Hematopoietic multipotent progenitor cell treated with erythropoietin and hydrocortisone succinate and interleukin-3 and kit ligand, for 6 days (in vitro differentiated cells): ENCODE data around the gene STIM1.

ENCODE experiments used
- DNase-seq: peaks from one replicate; pipeline ENCODE4 v3.0.0-alpha.2; 2015

The STIM1 gene

DNA sequence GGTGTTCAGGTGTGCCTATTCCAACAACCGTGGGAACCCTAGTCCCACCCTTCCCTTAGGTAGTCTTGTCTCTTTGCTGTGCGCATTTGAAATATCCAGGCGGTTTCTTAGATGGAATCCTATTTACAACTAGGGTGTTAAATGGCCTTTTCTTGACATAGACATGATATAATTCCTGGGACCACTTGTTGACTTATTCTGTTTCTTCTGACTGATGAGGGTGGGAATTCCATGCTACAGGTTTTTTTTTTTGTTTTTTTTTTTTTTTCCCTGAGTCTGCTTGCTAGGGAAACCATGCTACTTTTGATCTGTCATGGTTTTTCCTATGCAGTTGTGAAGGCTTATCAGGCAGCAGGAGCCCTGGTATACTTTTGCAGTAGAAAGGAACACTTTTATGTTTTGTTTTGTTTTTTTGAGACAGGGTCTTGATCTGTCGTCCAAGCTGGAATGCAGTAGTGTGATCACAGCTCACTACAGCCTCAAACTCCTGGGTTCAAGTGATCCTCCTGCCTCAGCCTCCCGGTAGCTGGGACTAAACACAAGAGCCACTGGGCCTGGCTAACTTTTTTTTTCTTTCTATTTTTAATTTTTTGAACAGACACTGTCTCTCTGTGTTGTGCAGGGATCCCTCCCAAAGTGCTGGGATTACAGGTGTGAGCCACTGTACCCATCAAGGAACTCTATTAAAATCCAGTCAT, 1.5 kb downstream of the STIM1 start:
- DNase-seq, result no peak

DNA sequence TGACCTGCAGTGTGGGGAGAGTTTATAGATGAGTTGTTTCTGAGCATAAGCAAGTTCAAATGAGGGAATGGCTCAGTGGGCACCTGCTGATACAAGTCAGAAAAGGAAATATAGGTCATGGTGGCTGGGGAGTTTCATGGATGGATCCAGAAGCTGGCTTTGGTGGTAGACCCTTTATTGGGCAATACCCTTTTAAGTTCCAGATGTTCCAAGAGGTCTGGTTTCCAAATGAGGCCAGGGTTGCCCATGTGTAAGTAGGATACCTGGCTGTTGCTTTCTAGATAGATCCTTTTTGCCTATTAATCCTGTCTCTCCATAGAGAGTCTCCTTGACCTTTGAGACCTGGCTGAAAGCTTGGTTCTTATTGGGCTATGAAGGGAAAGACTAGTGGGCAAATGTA, 2.2 kb downstream of the STIM1 start:
- no peak for DNase-seq

DNA sequence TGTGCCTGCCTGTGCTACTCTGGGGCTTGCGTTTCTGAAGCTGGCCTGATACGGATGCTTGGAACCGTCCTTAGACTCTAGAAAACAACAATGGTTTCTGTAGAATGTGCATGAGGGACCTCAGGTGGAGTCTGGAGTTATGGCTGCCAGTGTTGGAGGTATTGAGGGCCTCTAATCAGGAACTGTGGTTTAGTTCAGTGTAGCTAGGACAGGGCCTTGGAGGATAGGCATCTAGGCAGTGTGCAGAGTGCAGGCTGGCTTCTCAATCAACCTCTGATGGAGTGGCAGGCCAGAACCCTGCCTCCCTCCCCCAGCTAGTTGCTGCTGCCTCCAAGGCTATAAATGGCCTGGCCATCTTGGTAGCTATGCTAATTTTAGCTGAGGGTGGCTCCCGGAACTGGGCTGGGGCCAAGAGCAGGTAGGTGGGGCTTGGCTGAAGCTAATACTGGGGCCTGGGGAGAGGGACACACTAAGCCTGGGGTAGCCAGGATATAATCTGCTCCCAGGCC, 4.0 kb downstream of the STIM1 start:
- DNase-seq, result peak; percentile 75

DNA sequence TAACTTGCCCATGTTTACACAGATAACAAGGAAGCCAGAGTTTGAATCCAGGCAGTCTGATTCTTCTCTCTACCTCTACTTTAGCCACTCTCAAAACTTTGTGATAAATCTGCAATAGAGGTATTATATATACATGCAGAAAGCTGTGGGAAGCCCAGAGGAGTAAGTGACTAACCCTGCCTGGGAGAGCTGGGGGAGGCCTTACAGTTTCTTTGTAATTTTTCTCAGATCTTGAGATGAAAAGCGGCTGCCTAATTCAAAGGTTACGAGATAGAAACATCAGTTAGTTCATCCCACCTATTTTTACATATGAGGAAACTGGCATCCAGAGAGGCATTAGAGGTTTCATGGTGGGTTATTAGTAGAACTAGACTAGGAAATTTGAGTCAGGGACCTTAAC, 4.9 kb downstream of the STIM1 start:
- no peak for DNase-seq

DNA sequence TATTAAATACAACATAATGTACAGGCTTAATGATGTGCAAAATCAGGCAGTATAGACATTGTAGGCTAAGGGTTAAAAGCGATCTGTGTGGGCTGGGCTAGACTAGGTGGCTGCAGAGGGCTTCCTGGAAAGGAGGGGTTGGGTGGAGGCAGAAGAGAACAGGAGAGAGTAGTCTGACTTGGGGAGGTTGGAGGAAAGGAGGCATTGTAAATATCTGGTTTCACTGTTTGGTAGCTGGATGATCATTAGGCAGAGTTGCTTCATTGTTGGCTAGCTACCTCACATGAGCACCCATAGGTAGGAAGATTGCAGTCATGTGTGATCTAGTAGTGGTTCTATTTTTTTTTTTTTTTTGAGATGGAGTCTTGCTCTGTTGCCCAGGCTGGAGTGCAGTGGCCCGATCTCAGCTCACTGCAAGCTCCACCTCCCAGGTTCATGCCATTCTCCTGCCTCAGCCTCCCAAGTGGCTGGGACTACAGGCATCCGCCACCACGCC, 5.5 kb downstream of the STIM1 start:
- peak; percentile 81 for DNase-seq

DNA sequence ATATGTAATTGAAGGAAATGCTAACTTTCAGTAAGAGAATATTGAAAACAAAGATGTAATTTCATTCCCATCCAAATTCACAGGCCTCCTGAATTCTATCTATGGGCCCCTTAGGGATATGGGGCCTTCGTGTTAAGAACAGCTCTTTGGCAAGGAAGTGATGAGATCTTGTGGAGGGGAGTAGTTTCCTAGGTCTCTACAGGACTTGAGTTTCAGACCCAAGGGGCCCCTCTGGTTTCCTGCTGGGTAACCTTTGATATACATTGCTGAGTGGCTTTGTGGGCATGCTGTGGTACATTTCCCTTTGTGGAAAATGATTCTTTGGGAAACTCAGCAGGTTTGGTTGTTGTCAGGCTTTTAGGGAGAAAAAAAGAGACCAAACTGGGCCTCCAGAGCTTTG, 6.2 kb downstream of the STIM1 start:
- peak; percentile 63 for DNase-seq

DNA sequence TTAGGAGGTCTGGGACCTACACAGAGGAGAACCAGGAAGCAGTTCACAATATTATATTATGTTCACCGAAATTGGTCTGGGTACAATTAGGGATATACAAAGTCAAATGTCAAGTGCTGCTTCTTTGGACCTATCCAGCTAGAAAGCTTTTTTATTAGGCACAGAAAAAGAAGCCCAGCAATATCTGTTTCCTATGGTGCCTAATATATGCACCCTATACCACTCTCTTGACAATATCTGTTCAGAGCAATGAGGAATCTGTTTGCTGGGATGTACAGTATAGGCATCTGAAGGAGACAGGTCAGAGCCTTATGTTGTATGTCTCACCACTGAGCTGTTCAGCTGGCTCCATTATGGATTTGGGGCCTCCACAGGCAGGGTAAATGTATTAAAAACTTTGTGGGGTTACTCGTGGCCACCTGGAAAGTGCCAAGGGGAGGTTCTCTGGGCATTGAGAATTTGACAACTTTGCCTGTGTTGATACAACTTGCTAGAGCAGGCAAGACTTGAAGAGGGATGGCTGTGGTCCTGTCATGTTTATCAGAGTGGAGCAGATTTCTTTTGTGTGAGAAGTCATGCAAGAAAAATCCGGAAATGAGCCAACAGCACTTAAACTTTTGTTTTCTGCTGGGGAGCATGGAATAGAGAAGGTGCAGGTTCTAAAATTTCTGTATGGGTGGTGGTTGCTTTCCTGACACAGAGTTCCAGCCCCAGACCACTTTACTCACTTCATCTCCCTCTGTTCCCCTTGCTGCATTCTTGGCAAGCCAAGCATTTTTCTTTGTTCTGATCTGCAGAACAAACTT, 10.1 kb downstream of the STIM1 start:
- DNase-seq, result peak; percentile 91

DNA sequence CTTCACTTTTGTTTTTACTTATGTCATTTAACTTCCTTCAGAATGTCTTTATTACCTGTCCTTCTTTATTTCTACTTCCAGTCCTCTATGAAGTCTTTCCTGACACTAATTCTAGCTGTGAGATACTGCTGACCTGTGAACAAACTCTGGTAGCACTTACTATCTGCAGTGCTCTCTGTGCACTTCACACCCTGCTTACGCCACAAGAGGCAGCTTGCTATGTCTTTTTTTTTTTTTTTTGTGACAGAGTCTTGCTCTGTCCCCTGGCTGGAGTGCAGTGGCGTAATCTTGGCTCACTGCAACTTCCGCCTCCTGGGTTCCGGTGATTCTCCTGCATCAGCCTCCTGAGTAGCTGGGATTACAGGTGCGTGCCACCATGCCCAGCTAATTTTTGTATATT, 10.7 kb downstream of the STIM1 start:
- DNase-seq, result peak; percentile 80

DNA sequence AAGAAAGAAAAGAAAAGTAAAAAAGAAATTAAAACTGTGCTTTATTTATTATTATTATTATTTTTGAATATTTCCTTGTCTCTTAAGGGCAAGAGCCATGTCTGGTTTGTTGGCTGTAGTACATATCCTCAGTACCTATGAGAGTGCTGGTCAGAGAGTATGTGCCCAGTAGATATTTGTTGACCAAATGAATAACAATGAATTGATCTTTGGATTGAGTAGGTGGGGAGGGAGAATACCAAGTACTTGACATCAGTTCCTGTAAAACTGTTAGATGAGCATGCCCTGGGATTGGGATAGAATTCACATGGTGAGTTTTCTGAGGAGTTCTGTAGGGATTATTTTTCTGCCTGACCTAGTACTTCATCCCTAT, 11.4 kb downstream of the STIM1 start:
- DNase-seq, result no peak

DNA sequence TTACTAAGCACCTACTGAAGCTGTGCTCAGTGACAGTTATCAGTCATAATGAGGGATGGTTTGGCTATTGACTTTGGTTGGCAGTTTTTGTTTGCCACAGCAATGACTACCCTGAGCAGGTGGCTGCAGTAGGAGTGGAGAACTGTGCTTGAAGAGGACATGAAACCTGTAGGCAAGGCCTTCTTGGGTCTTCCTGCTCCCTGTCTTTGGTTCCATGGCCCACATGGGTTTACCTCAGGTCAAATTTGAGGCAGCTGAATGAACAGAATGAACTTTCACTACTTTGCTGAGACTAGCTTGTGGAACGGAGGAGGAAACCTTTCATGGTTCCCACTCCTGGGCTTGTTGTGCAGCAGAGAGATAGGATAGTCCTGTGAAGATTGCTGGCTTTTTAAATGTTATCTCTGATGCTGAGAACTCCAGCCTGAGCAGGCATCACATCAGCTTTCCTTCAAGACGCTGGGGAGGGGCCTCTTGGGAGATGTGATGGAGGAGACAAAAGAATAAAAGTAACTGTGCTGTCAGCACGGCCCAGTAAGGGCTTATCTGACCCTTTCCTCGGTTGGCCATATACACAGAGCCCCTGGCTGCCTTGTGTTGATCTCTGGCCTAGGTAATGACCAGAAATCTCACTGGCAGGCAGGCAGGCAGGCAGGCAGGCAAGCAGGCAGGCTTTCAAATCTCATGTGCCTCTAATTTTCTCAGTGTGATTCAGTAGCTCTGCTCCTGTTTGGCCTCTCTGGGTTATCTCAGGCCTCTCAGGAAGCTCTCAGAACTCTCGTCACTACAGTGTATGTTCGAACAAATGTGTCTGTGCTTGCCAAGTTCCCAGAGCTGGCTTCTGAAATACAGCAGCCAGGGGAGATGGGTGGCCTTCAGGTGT, 12.0 kb downstream of the STIM1 start:
- DNase-seq, result peak; percentile 85

DNA sequence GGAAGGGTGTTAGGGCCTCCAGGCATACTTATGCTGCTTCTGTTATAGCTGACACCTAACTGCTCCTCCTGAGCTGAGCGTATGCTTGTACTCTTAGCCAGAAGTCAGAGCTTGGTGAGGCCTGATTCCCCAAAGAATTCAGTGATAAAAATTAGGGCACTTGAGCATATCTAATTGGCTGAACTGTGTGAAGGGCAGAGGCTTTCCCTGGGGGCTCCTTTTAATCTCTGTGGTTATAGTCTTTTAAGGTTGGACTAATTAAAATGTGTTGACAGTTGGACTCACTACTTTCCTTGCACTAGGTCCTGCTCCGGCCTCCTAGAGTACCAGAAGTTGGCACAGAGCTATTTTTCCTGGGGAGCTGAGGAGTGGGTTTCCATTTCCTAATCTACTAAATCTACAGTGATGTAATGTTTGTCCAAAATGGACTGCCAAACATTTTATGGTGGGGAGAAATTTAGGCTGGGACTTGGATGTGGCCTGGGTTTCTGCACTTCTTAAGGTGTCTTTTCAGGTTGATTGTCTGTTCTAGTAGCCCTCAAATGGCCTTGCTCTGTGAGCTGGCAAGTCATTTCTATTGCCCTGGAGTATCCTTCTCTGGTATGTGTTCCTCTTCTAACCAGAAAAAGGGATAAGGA, 18.4 kb downstream of the STIM1 start:
- peak; percentile 46 for DNase-seq

DNA sequence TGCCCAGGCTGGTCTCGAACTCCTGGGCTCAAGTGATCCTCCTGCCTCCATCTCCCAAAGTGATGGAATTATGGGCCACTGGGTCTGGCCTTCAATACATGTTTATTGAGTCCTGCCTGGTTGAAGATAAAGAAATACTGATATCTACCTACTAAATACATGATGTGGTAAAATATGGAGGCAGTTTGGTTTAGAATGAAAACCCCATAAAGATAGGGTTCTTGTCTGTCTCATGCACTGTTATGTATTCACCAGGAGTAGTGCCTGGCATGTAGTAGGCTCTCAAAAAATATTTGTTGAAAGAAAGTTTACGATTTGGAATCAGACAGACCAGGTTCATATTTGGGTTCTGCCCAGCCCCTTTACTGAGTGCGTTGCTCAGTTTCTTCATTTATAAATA, 21.1 kb downstream of the STIM1 start:
- peak; percentile 50 for DNase-seq

DNA sequence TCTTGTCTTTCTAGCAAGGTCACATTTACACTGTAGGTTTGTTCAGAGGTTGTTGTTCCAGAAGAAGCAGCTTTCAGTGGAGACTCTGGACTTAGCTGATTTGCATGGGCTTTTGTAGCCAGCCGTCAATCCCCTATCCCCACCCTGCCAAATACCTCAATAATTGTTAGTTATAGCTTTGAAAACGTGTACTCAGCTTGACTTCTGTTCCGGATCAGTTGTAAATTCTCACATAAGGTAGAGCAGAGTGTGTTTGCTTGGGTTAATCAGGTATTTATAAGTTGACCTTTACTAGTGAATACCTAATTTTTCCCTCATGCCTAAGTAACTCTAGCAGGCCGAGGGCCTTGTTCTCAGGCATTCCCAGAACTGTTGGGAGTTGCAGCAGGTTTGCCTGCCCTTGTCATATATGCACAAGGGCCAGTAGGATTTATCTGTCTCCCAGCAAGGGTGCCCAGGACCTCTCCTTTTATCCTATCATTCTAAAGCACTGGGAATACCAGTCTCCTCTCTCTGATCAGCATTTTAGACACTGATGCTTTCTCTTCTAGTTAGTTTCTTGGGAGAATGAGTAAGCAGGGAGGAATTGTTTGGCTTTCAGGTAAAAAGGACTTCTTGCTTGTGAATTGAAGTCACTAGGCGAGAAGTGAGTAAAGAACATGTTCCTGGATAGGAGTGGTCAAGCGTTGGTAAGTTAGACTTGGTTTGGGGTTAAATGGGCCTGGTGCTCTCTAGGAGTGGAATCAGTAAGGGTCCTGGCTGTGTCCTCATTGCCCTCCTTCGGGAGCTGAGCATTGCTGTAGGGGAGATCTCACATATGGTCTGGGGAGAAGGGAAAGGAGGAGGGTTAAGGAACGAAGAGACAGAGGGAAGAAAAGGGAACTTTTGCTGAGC, 22.1 kb downstream of the STIM1 start:
- DNase-seq, result no peak

DNA sequence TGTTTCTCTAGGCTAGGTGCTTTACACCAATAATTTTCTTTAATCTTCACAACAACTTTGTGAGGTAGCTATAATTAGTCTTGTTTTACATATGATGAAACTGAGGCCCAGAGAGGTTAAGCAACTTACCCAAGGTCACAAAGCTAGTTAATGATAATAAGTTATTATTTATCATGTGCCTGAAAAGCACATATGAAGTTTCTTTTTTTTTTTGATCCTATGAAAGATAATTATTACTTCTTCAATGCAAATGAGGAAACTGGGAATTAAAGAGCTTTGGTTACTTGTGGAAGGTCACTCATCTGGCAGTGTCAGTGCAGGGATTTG, 22.8 kb downstream of the STIM1 start:
- DNase-seq, result no peak

DNA sequence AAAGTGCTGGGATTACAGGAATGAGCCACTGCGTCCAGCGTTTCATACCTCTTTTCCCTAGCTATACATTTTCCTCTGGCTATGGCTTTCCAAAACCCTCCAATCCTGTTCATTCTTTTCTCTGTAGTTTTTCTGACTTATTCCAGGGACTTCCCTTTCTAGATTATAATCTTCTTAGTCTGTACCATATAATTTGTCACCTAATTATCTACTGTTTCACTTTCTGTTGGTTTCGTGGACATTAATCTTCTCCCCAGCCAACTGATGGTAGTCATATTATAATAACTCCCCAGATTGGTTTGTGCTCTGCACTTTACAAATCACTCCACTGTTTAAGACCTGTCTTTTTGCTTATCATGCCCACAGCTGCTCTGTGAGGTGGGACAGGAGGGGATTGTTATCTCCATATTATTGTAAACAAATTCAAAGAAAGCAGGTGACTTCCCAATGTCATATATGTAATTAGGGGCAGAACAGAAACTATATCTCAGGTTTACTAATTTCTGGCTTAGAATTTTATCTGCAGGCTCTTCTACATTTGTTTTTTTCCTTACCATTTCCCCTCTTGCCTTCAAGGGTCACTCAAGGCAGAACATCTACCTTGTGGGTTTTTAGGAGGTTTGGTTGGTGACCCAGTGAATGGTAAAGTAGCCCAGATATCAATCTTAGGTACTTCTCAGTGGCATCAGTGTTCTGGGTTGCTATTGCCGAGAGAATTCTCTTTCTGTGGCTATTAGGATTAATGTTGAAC, 23.9 kb downstream of the STIM1 start:
- DNase-seq, result no peak

DNA sequence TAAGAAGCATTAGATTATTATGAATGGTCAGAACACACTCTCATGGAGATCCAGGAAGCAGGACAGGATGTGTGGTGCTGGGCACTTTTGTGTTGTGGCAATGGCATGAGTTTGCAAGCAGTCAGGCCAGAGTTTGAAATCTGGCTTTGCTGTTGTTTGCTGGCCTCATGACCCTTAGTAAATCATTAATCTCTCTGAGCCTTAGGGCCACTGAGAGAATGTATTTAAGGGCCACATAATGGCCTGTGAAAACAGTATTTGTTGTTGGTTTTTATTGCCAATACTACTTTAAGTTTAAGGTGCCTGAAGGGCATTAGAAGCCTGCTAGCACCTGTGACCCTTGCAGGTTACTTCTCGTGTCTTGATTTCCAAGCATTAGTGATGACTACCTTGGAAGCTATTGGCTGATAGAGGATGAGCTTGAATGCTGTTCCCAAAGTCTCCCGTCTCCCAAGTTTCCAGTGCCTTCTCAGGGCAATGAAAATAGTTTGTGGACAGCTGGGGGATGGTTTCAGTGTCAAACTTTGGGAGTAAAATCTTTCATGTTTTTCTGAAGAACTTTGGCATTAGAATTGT, 24.6 kb downstream of the STIM1 start:
- DNase-seq, result no peak

DNA sequence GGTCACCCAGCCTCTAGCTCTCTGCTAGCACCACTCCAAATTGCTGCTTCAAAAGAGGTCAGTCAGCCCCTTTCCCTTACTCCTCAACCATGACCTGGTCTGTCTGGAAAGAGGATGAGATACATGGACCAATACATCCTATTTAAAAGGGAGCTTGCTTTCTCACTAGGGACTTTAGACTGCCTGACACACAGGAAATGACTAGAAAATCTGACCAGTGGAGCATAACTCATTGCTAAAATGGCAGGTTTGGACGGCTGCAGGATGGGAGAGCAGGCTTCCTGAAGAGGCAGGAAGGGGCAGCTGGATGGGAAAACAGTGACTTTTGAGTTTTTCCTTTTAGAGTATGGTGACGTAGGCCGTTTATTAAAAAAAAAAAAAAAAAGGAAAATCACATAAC, 25.3 kb downstream of the STIM1 start:
- DNase-seq, result no peak

DNA sequence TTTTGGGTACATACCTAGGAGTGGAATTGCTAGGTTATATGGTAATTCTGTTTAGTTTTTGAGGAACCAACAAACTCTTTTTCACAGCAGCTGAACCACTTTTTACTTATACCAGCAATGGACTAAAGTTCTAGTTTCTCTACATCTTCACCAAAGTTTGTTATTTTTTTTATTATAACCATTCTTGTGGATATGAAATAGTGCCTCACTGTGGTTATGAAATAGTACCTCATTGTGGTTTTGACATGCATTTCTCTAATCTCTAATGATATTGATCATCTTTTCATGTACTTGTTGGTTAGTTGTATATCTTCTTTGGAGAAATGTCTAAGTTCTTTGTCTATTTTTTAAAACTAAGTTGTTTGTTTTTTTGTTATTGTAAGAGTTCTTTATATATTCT, 27.2 kb downstream of the STIM1 start:
- peak; percentile 65 for DNase-seq

DNA sequence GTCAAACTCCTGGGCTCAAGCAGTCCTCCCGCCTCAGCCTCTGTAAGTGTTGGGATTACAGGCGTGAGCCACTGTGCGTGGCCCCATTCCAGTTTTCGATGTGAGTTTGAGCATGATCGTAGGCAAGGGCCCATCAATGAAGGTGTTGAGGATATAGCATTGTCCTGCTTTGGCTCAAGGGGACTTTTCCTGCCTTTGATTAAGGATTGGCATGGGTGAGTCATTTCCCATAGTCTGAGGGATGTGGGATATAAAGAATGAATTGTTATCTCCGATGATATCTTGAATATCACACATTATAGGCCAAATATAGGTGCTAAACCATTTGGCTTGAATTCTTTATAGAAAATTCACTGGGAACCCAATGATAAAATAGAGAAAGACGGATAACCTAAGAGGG, 30.4 kb downstream of the STIM1 start:
- DNase-seq, result no peak

DNA sequence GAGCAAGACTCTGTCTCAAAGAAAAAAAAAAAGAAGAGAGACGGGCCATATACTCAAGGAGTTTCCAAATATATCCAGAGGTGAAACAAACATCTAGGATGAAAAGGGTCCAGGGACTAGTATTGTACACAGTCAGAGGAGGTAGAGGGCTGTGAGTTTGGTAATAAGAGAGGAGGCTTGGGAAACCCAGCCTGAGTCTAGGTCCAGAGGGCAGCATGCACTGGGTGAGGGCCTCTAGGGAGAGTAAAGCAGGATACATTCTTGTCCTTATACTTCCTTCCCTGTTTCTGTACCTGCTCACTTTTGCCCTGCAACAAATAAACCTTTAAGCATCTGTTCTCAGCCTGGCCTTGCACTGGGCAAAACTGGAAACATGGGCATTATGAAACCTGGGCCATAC, 31.5 kb downstream of the STIM1 start:
- no peak for DNase-seq

DNA sequence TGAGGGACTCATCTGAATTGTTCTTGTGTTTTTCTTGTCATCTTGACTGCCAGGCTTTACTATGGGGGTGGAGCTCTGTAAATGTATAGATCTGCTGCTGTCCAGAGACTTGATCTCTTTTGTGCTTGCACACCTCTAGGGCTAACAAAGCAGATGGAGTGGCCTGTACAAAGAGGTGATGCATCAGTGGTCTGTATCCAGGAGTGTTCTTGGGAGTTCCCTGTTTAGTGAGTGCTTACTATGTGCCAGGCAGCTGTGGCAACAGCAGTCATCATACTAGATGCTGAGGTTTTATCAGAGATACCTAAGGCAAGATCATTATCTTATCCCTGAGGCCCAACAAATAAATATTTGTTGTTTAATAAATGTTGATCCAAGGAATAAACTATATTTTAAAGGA, 33.4 kb downstream of the STIM1 start:
- no peak for DNase-seq
